HepG2 (cell line): ENCODE results near the gene MARS1. TPM values are rescaled to one million over a fixed set of nuclear protein-coding genes. Genes with fewer than 3 reads are reported as not detected.
A peak's percentile ranks its signal among the peaks of the same experiment; 100 is the strongest.

Source experiments
- ATAC-seq: fragments of 200-7000 bp; cut with Tn5 transposase; 3 replicates; pipeline ENCODE4 v1.9.1; 2020; ENCODE audit warnings: mild to moderate bottlenecking, moderate library complexity
- BruUV-seq: library from RNA; stranded (reverse); fragments of 400-500 nt; replicated peaks from 2 replicates; lab custom pipeline; 2021; lab: Mats Ljungman, UMichigan
- CTCF ChIA-PET: fragments of 300-600 bp; formaldehyde crosslinking; extraction: SDS; loops from one replicate; lab custom pipeline; 2021; ENCODE audit warnings: low total read pairs, inconsistent platforms, low intra/inter-chr PET ratio; lab: Yijun Ruan, JAX
- POLR2A ChIA-PET: fragments of 350-600 bp; sonication (Branson Sonifier 250); formaldehyde crosslinking; loops from one replicate; lab custom pipeline; 2020; ENCODE audit warnings: antibody characterized with exemption, inconsistent platforms; lab: Yijun Ruan, JAX
- DNase-seq: peaks from one replicate; pipeline ENCODE4 v3.0.0-alpha.2; 2015; ENCODE audit warnings: low spot score
- FAIRE-seq: peaks from 3 replicates; lab custom pipeline; 2011; peaks lifted over from hg19 to GRCh38; lab: Jason Lieb, UNC
- H2AFZ ChIP-seq: one replicate; pipeline ENCODE4 v1.6.1; 2011; ENCODE audit warnings: low read length, inconsistent platforms
- H3K27ac ChIP-seq: fragments of 300-600 bp; 3 replicates; pipeline ENCODE4 v1.8.0; 2011; ENCODE audit warnings: mixed run types, mild to moderate bottlenecking, mixed read lengths, low read length, inconsistent platforms; ENCODE audit not compliant: insufficient read depth; ENCODE audit errors: extremely low read length
- H3K27me3 ChIP-seq, 2 experiments: fragments of 200-600 bp in 1 of 2; 2 replicates in 1 of 2; 3 replicates in 1 of 2; pipeline versions ENCODE4 v1.6.0 to v1.8.0; 2011; ENCODE audit warnings: low read length in 2 of 2, mild to moderate bottlenecking in 2 of 2, moderate library complexity in 2 of 2, inconsistent platforms in 1 of 2; ENCODE audit not compliant: insufficient read depth in 2 of 2, control insufficient read depth in 1 of 2
- H3K36me3 ChIP-seq, 2 experiments: fragments of 200-600 bp in 1 of 2; replicated peaks in 1 of 2; 2 replicates in 1 of 2; 3 replicates in 1 of 2; pipeline versions ENCODE4 v1.5.1 to v1.8.0; 2011; ENCODE audit warnings: low read length in 2 of 2, inconsistent platforms in 1 of 2; ENCODE audit not compliant: insufficient read depth in 2 of 2, control insufficient read depth in 1 of 2
- H3K4me1 ChIP-seq: 2 replicates; pipeline ENCODE4 v1.5.1; 2012; ENCODE audit warnings: low read length, inconsistent platforms; ENCODE audit not compliant: insufficient read depth
- H3K4me2 ChIP-seq: 2 replicates; pipeline ENCODE4 v1.6.0; 2011; ENCODE audit warnings: low read depth, low read length, inconsistent platforms
- H3K4me3 ChIP-seq, 3 experiments: fragments of 200-600 bp in 1 of 3; sonication (generic), shearing (Covaris generic) in 1 of 3; replicated peaks in 1 of 3; 2 replicates each; pipeline ENCODE4 v1.5.1; 2011 to 2016; ENCODE audit warnings: low read length in 3 of 3, inconsistent platforms in 2 of 3, low read depth in 2 of 3, mild to moderate bottlenecking in 2 of 3, control low read depth in 1 of 3, mixed read lengths in 1 of 3; ENCODE audit not compliant: insufficient read depth in 1 of 3
- H3K79me2 ChIP-seq: one replicate; pipeline ENCODE4 v1.6.1; 2011; ENCODE audit warnings: low read length, inconsistent platforms; ENCODE audit not compliant: insufficient read depth
- H3K9ac ChIP-seq: 2 replicates; pipeline ENCODE4 v1.6.0; 2011; ENCODE audit warnings: mild to moderate bottlenecking, low read depth, low read length, inconsistent platforms; ENCODE audit not compliant: insufficient read depth
- H3K9me3 ChIP-seq: 2 replicates; pipeline ENCODE4 v1.5.1; 2012; ENCODE audit warnings: mild to moderate bottlenecking, low read length
- H4K20me1 ChIP-seq: 2 replicates; pipeline ENCODE4 v1.6.0; 2011; ENCODE audit warnings: inconsistent platforms, mild to moderate bottlenecking, low read length, moderate library complexity; ENCODE audit not compliant: insufficient read depth
- ARID5B ChIP-seq: IDR thresholded peaks from 2 replicates; pipeline ENCODE4 v1.4.0; 2020; ENCODE audit warnings: mild to moderate bottlenecking, missing genetic modification reagents
- HNF1A ChIP-seq, 2 experiments: sonication (generic) in 1 of 2; formaldehyde crosslinking in 1 of 2; IDR thresholded peaks; 2 replicates each; pipeline versions ENCODE4 v1.4.0 to v1.6.1; 2016 to 2020; ENCODE audit warnings: borderline replicate concordance in 1 of 2, low read depth in 1 of 2, mild to moderate bottlenecking in 1 of 2, missing genetic modification reagents in 1 of 2
- KDM4B ChIP-seq: sonication (generic); formaldehyde crosslinking; IDR thresholded peaks from 2 replicates; pipeline ENCODE4 v1.4.0; 2020; ENCODE audit warnings: missing genetic modification reagents
- NFE2L1 ChIP-seq: sonication (generic); formaldehyde crosslinking; IDR thresholded peaks from 2 replicates; pipeline ENCODE4 v1.4.0; 2020; ENCODE audit warnings: missing genetic modification reagents, mild to moderate bottlenecking, borderline replicate concordance
- POGZ ChIP-seq: sonication (generic); formaldehyde crosslinking; IDR thresholded peaks from 2 replicates; pipeline ENCODE4 v1.4.0; 2020; ENCODE audit warnings: mild to moderate bottlenecking, missing genetic modification reagents
- ZBTB20 ChIP-seq: sonication (generic); formaldehyde crosslinking; IDR thresholded peaks from 2 replicates; pipeline ENCODE4 v1.8.1; 2023; ENCODE audit warnings: missing genetic modification reagents, low read depth, mild to moderate bottlenecking, borderline replicate concordance
- ZBTB39 ChIP-seq: sonication (generic); formaldehyde crosslinking; IDR thresholded peaks from 2 replicates; pipeline ENCODE4 v1.5.0; 2020; ENCODE audit warnings: missing genetic modification reagents
- ZNF549 ChIP-seq: sonication (generic); formaldehyde crosslinking; IDR thresholded peaks from 2 replicates; pipeline ENCODE4 v1.5.0; 2020; ENCODE audit warnings: missing genetic modification reagents
- ZNF629 ChIP-seq: sonication (generic); formaldehyde crosslinking; conservative IDR thresholded peaks from 2 replicates; pipeline ENCODE4 v1.5.0; 2020; ENCODE audit warnings: missing genetic modification reagents
- ZNF781 ChIP-seq: sonication (generic); formaldehyde crosslinking; IDR thresholded peaks from 2 replicates; pipeline ENCODE4 v1.5.1; 2020; ENCODE audit warnings: borderline replicate concordance, mild to moderate bottlenecking, missing genetic modification reagents; ENCODE audit errors: not compliant biosample characterization
- WGBS: methylation state at CpG from one replicate; pipeline ENCODE4 v1.1.6; 2017; ENCODE audit warnings: low lambda C conversion rate; 5-methylcytosine and 5-hydroxymethylcytosine counted together
- in situ Hi-C: cut with HindIII; loops from 2 replicates; pipeline ENCODE4 v1.10.0; 2017; ENCODE audit warnings: low pct_unique_long_range_greater_than_20kb; ENCODE audit not compliant: extremely low pct_ligation_motif_present
- intact Hi-C: fragments of 100-400 bp; cut with micrococcal nuclease; formaldehyde crosslinking; loops from one replicate; pipeline ENCODE4 v1.10.0; 2022; ENCODE audit not compliant: unreplicated experiment
- polyA plus RNA-seq, 8 experiments: library from polyadenylated mRNA; depleted of rRNA in 3 of 8; stranded (reverse) in 7 of 8; unstranded in 1 of 8; fragments of >200 nt; fragmentation: Illumina TruSeq in 4 of 8; extraction: Trizol in 4 of 8; gene quantifications; 2 replicates each; pipeline versions ENCODE4 v1.2.1 to v1.2.3, GENCODE V29; 2011 to 2016; ENCODE audit warnings: low read depth in 4 of 8, missing spikeins in 1 of 8, mixed read lengths in 1 of 8; ENCODE audit not compliant: insufficient read depth in 1 of 8
- total RNA-seq, 5 experiments: library from RNA; depleted of rRNA; stranded (reverse); fragments of >200 nt; fragmentation: Illumina TruSeq; extraction: Trizol; gene quantifications; 2 replicates each; pipeline ENCODE4 v1.2.3, GENCODE V29; 2016; ENCODE audit warnings: low read depth in 1 of 5

Gene MARS1
- total and polyA plus RNA-seq, 2 of the 13 experiments (the other 11 are each of a cell fraction or from before 2014, with no cell fraction given) = 115 to 181 TPM

GRCh38 chr12:57454566-57455373 lies 33.1 kb upstream of the MARS1 start, which contains the start of gene INHBE:
Gene INHBE, plus strand, starts transcription at chr12:57455307. Its CDS starts 230 bp downstream, at chr12:57455537.
- peaks cover 15% of the 10 kb centered on the region for H3K79me2 ChIP-seq
- WGBS = 3% methylated on average over 8 of the region's 10 CpGs
- H3K4me3 ChIP-seq = peak within 1 kb of the TSS; percentile 62 to 83 (median 66)
- no peak within 1 kb of the TSS for H2AFZ ChIP-seq
- peak; percentile 97 for FAIRE-seq
- H3K27ac ChIP-seq = peak within 1 kb of the TSS; percentile 98
- ATAC-seq = peak; percentile 73
- BruUV-seq = no TSS peak
- H3K4me1 ChIP-seq = peaks cover 88% of the 10 kb centered on the region
- no peaks in the 10 kb centered on the region for H3K9me3 ChIP-seq
- ChIA-PET POLR2A (interaction anchor here (0.7 to 6.4 kb wide), 21 partner anchors 21 to 1233 kb away, joined by 3 to 99 read pairs (median 5); partner anchors contain the start of genes DCTN2, DDIT3, INHBC and LRP1), CTCF (interaction anchor here (0.8 to 6.1 kb wide), 2 partner anchors 147 to 190 kb away, joined by 3 to 66 read pairs; no protein-coding TSS in a partner anchor)
- in situ Hi-C loops (loop anchor here (5.0 kb wide), 2 partner anchors 147 to 192 kb away; no protein-coding TSS in a partner anchor), intact Hi-C loops (loop anchor here (5.0 to 10.0 kb wide), 2 partner anchors 192 to 700 kb away; partner anchors contain the start of gene PRIM1)
- H3K4me2 ChIP-seq = peak within 1 kb of the TSS; percentile 99
- no peaks in the 10 kb centered on the region for H3K36me3 ChIP-seq
- no peaks in the 10 kb centered on the region; a peak in 1 of 5 replicates for H3K27me3 ChIP-seq
- H4K20me1 ChIP-seq = no peaks in the 10 kb centered on the region
- DNase-seq = peak; percentile 92
- peak within 1 kb of the TSS; percentile 80 for H3K9ac ChIP-seq
- TF ChIP-seq ARID5B (peak; percentile 93), NFE2L1 (CRISPR knock-in tag) (no peak), POGZ (CRISPR knock-in tag) (peak; percentile 79), ZBTB39 (CRISPR knock-in tag) (peak; percentile 81; the same call in 1 of the 2 replicates), KDM4B (CRISPR knock-in tag) (peak; percentile 79; the same call in 1 of the 2 replicates), ZNF781 (CRISPR knock-in tag) (peak; percentile 63), HNF1A (IDR thresholded peaks at IDR 0.05; ENCODE audit: low read depth) (peak; percentile 37; the same call in 1 of the 2 replicates), HNF1A (CRISPR knock-in tag; IDR thresholded peaks at IDR 0.05; ENCODE audit: borderline replicate concordance) (peak; percentile 66), ZBTB20 (peak; percentile 91; the same call in 1 of the 2 replicates), ZNF549 (CRISPR knock-in tag) (no peak), ZNF629 (CRISPR knock-in tag) (no peak)
